Ascending aorta (tissue), 2 donors: Measurements from ENCODE around the gene MYO9A. TPM values are rescaled to one million over a fixed set of nuclear protein-coding genes. Genes with fewer than 3 reads are reported as not detected.

Experiments used
- DNase-seq, 2 donors: peaks; one replicate each; pipeline ENCODE4 v3.0.0-alpha.2; 2019; ENCODE audit warnings: low spot score in 2 of 2
- H3K27ac ChIP-seq, 2 donors: fragments of 200-600 bp; sonication (generic); one replicate each; pipeline ENCODE4 v1.5.1; 2016 to 2017; ENCODE audit warnings: mild to moderate bottlenecking in 1 of 2
- H3K27me3 ChIP-seq: fragments of 200-600 bp; sonication (generic); one replicate; pipeline ENCODE4 v1.5.1; 2017
- H3K36me3 ChIP-seq, 2 donors: fragments of 200-600 bp; sonication (generic); one replicate each; pipeline ENCODE4 v1.5.1; 2016
- H3K4me1 ChIP-seq, 2 donors: fragments of 200-600 bp; sonication (generic); one replicate each; pipeline ENCODE4 v1.5.1; 2016 to 2017; ENCODE audit warnings: mild to moderate bottlenecking in 1 of 2
- H3K4me3 ChIP-seq, 2 donors: fragments of 200-600 bp; sonication (generic); one replicate each; pipeline ENCODE4 v1.5.1; 2016 to 2017; ENCODE audit warnings: mild to moderate bottlenecking in 1 of 2
- H3K9me3 ChIP-seq, 2 donors: fragments of 200-600 bp; sonication (generic); one replicate each; pipeline ENCODE4 v1.5.1; 2016
- CTCF ChIP-seq, 3 experiments: fragments of 200-600 bp in 2 of 3; fragments of 450-650 bp in 1 of 3; sonication (generic) in 2 of 3; IDR thresholded peaks; one replicate each; pipeline ENCODE4 v1.5.1; 2016 to 2019; ENCODE audit warnings: antibody characterized with exemption in 3 of 3, mild to moderate bottlenecking in 1 of 3, moderate library complexity in 1 of 3
- intact Hi-C: fragments of 100-400 bp; cut with DNase I; formaldehyde crosslinking; loops from one replicate; pipeline ENCODE4 v1.15.1; 2023
- total RNA-seq: library from RNA; depleted of rRNA; stranded (reverse); fragments of >200 nt; gene quantifications from one replicate; pipeline ENCODE4 v1.1.0, GENCODE V29; 2016

Gene MYO9A
- total RNA-seq, result 128 TPM

DNA sequence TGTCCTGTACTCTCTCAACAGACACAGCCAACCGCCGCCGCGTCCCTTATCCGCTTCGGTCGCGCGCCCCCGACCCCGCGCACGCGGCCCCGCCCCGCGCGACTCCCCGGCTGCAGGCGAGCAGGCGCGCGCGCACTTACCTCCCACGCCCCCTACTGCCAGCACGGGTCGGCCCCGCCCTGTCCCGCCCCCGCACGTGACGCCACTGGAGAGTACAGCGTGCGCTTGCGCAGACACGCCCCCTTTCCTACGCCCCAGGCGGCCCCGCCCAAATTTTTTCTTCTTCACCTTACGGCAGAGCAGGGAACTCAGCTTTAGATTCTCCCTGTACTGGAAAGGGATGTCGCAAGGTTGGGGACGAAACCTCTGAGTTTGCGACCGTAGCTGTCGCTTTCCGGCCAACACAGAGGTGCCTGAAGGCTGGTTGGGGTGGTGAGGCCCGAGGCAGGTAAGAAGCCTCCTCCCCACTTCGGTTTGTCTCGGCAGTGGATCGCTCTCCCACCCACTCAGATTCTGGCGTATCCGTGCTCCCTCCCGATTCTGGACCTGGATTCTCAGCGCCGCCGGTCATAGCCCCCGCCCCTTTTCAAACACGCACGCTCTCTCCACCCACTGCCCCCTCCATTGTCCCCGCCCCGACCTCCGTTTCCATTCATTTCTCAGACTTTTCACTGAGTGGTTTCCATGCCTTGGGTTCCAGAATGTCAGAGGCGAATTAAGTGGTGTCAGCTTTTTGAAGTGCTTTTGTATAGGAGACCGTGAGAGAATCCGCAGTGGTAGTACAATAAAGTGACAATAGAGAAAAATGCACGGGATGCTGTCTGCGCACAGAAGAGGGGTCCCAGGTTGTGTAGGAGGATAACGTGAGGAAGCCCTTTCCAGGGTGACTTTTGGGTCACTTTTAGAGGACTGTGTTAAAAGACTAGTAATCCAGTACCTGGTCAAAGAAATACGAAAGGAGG lies at the start of gene MYO9A, which contains the start of gene SENP8:
MYO9A (minus strand) TSS at position 134 of the 962 bp plus-strand sequence. CDS start 71,587 bp downstream, outside the sequence.
SENP8 (plus strand) TSS at position 387 of the 962 bp plus-strand sequence. CDS start 21,221 bp downstream, outside the sequence.
- peak; percentile 84 to 99 for DNase-seq
- Histone ChIP-seq H3K4me3 (peak within 1 kb of the TSS; percentile 74 to 87), H3K27me3 (no peaks in the 10 kb centered on the region), H3K4me1 (peaks cover 0 to 10% of the 10 kb centered on the region in 2 donors), H3K27ac (peak within 1 kb of the TSS; percentile 90 to 97), H3K9me3 (no peaks in the 10 kb centered on the region), H3K36me3 (no peaks in the 10 kb centered on the region)
- TF ChIP-seq CTCF (IDR thresholded peaks at IDR 0.05), result no peak
- intact Hi-C loops, result loop anchor here (1.0 to 5.0 kb wide), 4 partner anchors 37 to 354 kb away; partner anchors contain the start of genes ARIH1 and PARP6

- TF ChIP-seq CTCF (IDR thresholded peaks at IDR 0.05), result no peak
- H3K4me3 ChIP-seq, result no peak overlapping the region
- no peak overlapping the region for H3K27ac ChIP-seq
- no peak for DNase-seq
- no peaks in the 10 kb centered on the region for H3K27me3 ChIP-seq
- no peaks in the 10 kb centered on the region for H3K4me1 ChIP-seq
- no peaks in the 10 kb centered on the region for H3K36me3 ChIP-seq
- H3K9me3 ChIP-seq, result no peaks in the 10 kb centered on the region
- intact Hi-C loops, result no loop called here
Observed at GRCh38 chr15:72167445-72167844, 49.5 kb upstream of the MYO9A start.

- no peaks in the 10 kb centered on the region for H3K9me3 ChIP-seq
- no peaks in the 10 kb centered on the region for H3K36me3 ChIP-seq
- TF ChIP-seq CTCF (IDR thresholded peaks at IDR 0.05), result no peak
- no peak overlapping the region for H3K27ac ChIP-seq
- intact Hi-C loops, result no loop called here
- DNase-seq, result no peak
- H3K4me3 ChIP-seq, result no peak overlapping the region
- no peaks in the 10 kb centered on the region for H3K27me3 ChIP-seq
- no peaks in the 10 kb centered on the region for H3K4me1 ChIP-seq
Observed at GRCh38 chr15:72166716-72167417, 48.9 kb upstream of the MYO9A start.

- Histone ChIP-seq H3K36me3 (no peaks in the 10 kb centered on the region), H3K4me1 (no peaks in the 10 kb centered on the region), H3K27ac (no peak overlapping the region), H3K9me3 (no peaks in the 10 kb centered on the region), H3K27me3 (no peaks in the 10 kb centered on the region), H3K4me3 (no peak overlapping the region)
- intact Hi-C loops, result no loop called here
- no peak for TF ChIP-seq CTCF (IDR thresholded peaks at IDR 0.05)
- DNase-seq, result no peak
Observed at GRCh38 chr15:72163719-72164118, 45.8 kb upstream of the MYO9A start.

GRCh38 chr15:72162569-72162968 lies 44.6 kb upstream of the MYO9A start:
- H3K27me3 ChIP-seq, result no peaks in the 10 kb centered on the region
- intact Hi-C loops, result no loop called here
- DNase-seq, result no peak
- no peaks in the 10 kb centered on the region for H3K36me3 ChIP-seq
- no peak overlapping the region for H3K27ac ChIP-seq
- no peaks in the 10 kb centered on the region for H3K4me1 ChIP-seq
- no peaks in the 10 kb centered on the region for H3K9me3 ChIP-seq
- TF ChIP-seq CTCF (IDR thresholded peaks at IDR 0.05), result no peak
- H3K4me3 ChIP-seq, result no peak overlapping the region
